NT2/D1 (cell line): ENCODE results near the gene OR2A1.
"Not testable (repeated sequence)": the region's sequence is repeated elsewhere in the genome, so short reads cannot be mapped to it uniquely, and the experiment has no call there.

Experiments
- DNase-seq: peaks from one replicate; pipeline ENCODE4 v3.0.0-alpha.2; 2011; ENCODE audit warnings: low read depth, low spot score
- H3K27me3 ChIP-seq: 2 replicates; pipeline ENCODE4 v1.6.0; 2011; ENCODE audit warnings: mild to moderate bottlenecking; ENCODE audit not compliant: insufficient read length, insufficient read depth
- H3K36me3 ChIP-seq: 2 replicates; pipeline ENCODE4 v1.6.1; 2011; ENCODE audit warnings: mild to moderate bottlenecking, low read length, mixed read lengths; ENCODE audit not compliant: insufficient read depth, insufficient read length
- H3K4me1 ChIP-seq: 2 replicates; pipeline ENCODE4 v1.5.1; 2011; ENCODE audit not compliant: insufficient read depth, insufficient read length
- H3K4me3 ChIP-seq: 2 replicates; pipeline ENCODE4 v1.5.1; 2011; ENCODE audit warnings: low read depth; ENCODE audit not compliant: insufficient read length
- H3K9ac ChIP-seq: 2 replicates; pipeline ENCODE4 v1.6.0; 2011; ENCODE audit warnings: low read depth; ENCODE audit not compliant: insufficient read length
- H3K9me3 ChIP-seq: 2 replicates; pipeline ENCODE4 v1.5.1; 2011; ENCODE audit warnings: mild to moderate bottlenecking, low read length; ENCODE audit not compliant: insufficient read depth

Gene OR2A1

GRCh38 chr7:144331221-144331995 is 19.2 kb downstream of the OR2A1 start:
- not testable (repeated sequence) for H3K27me3 ChIP-seq, H3K9ac ChIP-seq, H3K36me3 ChIP-seq, H3K4me3 ChIP-seq, H3K9me3 ChIP-seq, DNase-seq, H3K4me1 ChIP-seq

DNA sequence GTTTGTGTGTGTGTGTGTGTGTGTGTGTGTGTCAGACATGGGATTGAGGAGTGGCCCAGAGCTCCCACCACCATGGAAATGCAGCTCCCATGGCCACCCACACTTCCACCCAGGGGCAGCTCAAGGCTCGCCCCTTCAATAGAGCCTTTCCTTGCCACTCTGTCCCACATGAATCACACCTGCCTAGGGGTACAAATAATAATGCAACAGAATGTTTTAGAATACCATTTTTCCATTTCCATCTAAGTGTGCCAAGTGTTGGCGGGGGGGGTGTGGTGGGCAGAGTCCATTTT is 19.7 kb downstream of the OR2A1 start:
- H3K36me3 ChIP-seq, DNase-seq, H3K4me3 ChIP-seq, H3K27me3 ChIP-seq, H3K9ac ChIP-seq, H3K9me3 ChIP-seq, H3K4me1 ChIP-seq: not testable (repeated sequence)

- H3K9me3 ChIP-seq, H3K27me3 ChIP-seq, H3K36me3 ChIP-seq, H3K4me1 ChIP-seq, H3K9ac ChIP-seq, DNase-seq, H3K4me3 ChIP-seq: not testable (repeated sequence)
Observed at GRCh38 chr7:144348625-144349024, 36.4 kb downstream of the OR2A1 start.

- H3K9me3 ChIP-seq, DNase-seq, H3K27me3 ChIP-seq, H3K4me1 ChIP-seq, H3K36me3 ChIP-seq, H3K9ac ChIP-seq, H3K4me3 ChIP-seq: not testable (repeated sequence)
Observed at GRCh38 chr7:144351667-144352066, 39.4 kb downstream of the OR2A1 start.

- not testable (repeated sequence) for DNase-seq, H3K9ac ChIP-seq, H3K9me3 ChIP-seq, H3K4me1 ChIP-seq, H3K36me3 ChIP-seq, H3K27me3 ChIP-seq, H3K4me3 ChIP-seq
Observed at GRCh38 chr7:144355176-144355822, 43.1 kb downstream of the OR2A1 start, which contains the start of gene ARHGEF5. Gene ARHGEF5 (plus strand): TSS chr7:144355402. CDS start chr7:144362670, 7,268 bp downstream.

GRCh38 chr7:144356185-144356584 is 44.0 kb downstream of the OR2A1 start:
- not testable (repeated sequence) for H3K4me3 ChIP-seq, H3K36me3 ChIP-seq, H3K4me1 ChIP-seq, DNase-seq, H3K27me3 ChIP-seq, H3K9me3 ChIP-seq, H3K9ac ChIP-seq

DNA sequence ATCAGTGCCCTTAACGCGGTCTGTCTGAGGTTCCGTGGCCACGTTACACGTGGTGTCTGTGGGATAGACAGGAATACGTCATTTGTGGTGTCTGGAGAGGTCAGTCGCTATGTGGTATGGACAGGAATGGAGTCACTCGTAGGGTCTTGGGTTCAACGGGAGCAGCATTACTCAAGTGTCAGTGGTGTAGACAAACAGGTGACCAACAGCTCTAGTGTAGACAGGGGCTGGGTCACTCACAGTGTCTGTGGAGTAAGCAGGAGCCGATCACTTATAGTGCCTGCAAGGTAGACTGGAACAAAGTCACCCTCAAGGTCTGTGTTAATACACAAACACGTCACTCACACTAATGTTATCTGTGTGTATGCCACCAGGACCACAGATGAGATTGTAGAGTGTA is 44.6 kb downstream of the OR2A1 start:
- H3K27me3 ChIP-seq, H3K9me3 ChIP-seq, H3K4me3 ChIP-seq, DNase-seq, H3K9ac ChIP-seq, H3K4me1 ChIP-seq, H3K36me3 ChIP-seq: not testable (repeated sequence)

DNA sequence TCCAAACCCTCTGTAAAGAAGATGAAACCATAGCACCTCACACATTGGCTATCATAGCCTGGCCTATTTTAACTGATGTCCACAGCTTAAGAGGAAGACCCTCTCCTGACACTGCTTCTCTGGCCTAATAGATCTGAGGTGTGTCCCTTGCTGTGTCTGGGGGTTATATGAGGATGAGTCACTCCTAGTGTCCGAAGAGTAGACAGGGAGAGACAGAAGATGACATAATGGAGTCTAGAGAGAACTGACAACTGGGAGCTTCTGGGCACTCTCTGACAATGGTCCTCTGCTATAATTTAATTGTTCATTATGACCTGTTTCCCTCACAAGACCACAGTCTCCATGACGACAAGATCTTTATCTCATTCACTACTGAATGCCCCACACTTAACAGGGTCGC is 49.8 kb downstream of the OR2A1 start:
- H3K27me3 ChIP-seq, H3K4me3 ChIP-seq, H3K4me1 ChIP-seq, DNase-seq, H3K36me3 ChIP-seq, H3K9me3 ChIP-seq, H3K9ac ChIP-seq: not testable (repeated sequence)

DNA sequence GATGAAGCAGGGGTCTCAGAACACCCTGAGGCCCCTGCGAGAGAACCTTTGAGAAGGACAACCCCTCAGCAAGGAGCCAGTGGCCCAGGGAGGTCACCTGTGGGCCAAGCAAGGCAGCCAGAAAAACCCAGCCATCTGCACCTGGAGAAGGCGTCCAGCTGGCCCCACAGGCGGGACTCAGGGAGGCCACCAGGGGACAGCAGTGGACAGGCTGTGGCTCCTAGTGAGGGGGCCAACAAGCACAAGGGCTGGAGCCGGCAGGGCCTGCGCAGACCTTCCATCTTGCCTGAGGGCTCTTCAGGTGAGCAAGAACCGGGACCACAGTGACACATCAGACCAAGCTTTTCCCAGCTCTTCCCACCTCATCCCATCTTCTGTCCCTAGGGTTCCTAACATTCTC is 53.3 kb downstream of the OR2A1 start:
- H3K4me3 ChIP-seq, H3K9me3 ChIP-seq, H3K27me3 ChIP-seq, H3K9ac ChIP-seq, DNase-seq, H3K36me3 ChIP-seq, H3K4me1 ChIP-seq: not testable (repeated sequence)

DNA sequence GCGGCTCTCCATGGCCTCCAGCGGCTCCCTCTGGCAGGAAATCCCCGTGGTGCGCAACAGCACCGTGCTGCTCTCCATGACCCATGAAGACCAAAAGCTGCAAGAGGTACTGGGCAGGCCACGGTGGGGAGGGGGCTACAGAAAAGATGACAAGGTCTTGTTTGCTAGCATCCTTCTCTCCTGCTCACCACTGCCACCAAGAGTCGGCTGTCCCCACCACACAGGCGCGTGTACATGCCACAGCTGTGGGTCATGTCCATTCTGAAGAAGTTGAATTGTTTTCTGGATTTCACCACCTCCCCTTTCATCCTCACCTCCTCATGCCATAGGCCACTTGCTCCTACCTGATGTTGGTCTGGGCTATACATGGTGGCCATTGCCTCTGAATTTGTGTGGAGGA is 55.0 kb downstream of the OR2A1 start:
- not testable (repeated sequence) for H3K9ac ChIP-seq, H3K9me3 ChIP-seq, H3K4me1 ChIP-seq, H3K27me3 ChIP-seq, DNase-seq, H3K4me3 ChIP-seq, H3K36me3 ChIP-seq

DNA sequence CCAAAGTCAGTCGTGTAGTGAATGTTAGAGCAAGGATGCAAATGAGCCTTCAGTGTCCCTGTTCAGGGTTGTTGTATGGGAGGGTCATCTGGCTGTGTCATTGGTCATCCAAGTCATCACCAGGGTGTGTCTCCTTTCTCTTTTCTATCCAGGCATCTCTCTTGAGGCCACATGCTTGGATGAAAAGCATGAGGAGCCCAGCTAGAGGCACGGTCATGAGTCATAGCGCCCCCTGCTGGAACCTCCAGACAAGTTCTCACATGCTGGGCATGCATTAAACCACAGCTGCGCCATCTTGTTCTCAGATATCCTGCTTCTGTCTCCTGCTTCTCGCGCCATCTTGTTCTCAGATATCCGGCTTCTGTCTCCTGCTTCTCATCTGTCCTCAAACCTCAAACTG is 57.0 kb downstream of the OR2A1 start:
- H3K4me1 ChIP-seq, H3K4me3 ChIP-seq, DNase-seq, H3K36me3 ChIP-seq, H3K9ac ChIP-seq, H3K9me3 ChIP-seq, H3K27me3 ChIP-seq: not testable (repeated sequence)
